K562 treated with DMSO at 1 percent for 4 hours (cell line): ENCODE measurements around the gene RNU2-63P. TPM values are rescaled to one million over a fixed set of nuclear protein-coding genes. Genes with fewer than 3 reads are reported as not detected.

ENCODE experiments used
- total RNA-seq: library from RNA; unstranded; fragments of 300-600 nt; gene quantifications from 2 replicates; pipeline ENCODE4 v1.2.3, GENCODE V29; 2022; ENCODE audit not compliant: insufficient read depth

The RNU2-63P gene
- not detected in 2 replicates for total RNA-seq

GRCh38 chr2:88016086-88016959 lies at the start of gene RNU2-63P:
RNU2-63P (minus strand) TSS chr2:88016547.

DNA sequence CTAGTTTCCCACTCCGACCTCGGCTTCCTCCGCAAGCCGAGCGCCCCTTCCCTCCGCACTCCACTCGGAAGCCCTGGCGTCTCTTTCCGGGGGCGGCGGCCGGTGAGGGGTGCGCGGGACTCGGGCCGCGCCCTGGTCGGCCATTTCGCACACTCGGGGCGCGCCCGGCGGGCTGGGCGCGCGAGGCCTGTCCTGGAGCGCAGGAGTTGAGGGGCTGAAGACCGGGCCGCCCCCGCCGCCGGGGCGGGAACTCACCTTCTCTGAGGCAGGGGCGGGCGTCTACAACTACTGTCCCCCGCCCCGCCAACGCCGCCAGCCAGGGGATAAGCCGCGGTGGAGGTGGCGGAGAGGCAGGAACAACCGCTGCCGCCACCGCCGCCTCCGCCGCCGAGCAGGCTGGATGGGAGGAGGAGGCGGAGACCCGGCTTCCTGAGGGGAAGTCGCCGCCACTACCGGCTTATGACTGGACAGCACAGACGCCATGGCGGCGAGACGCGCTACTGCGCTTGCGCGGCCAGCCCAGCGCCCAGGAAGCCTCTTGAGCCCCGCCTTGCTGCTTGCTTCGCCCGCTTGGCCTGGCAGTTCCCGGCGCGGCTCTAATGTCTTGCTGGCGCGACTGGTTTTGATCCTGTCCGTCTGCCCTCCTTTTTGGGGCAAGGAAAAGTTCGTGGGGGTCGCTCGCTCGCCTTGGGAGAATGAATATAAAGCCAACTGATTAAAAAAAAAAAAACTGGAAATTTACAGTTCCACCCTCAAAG lies 39.2 kb upstream of the RNU2-63P start, which contains the start of gene KRCC1:
TSS of gene KRCC1 (minus strand) at position 413 of the 758 bp plus-strand sequence. CDS start 27,220 bp downstream, outside the sequence.

Other genes with a start within 250 kb of the RNU2-63P start
- 2.1 and 7.2 TPM in 2 replicates for gene RGPD2, start 190.8 kb downstream of the RNU2-63P start, total RNA-seq
- gene KRCC1, start 39.2 kb upstream of the RNU2-63P start, total RNA-seq, result 12.1 and 12.2 TPM in 2 replicates
- gene SMYD1, start 51.3 kb upstream of the RNU2-63P start, total RNA-seq, result not detected in 2 replicates
- gene FABP1, start 111.5 kb upstream of the RNU2-63P start, total RNA-seq, result not detected in 2 replicates
- gene THNSL2, start 153.8 kb upstream of the RNU2-63P start, total RNA-seq, result not detected in 2 replicates